Stomach (tissue), 9 donors: ENCODE results near the gene TOR4A. TPM values are rescaled to one million over a fixed set of nuclear protein-coding genes. Genes with fewer than 3 reads are reported as not detected.

Source experiments
- DNase-seq, 2 donors: peaks; one replicate each; pipeline versions ENCODE4 v3.0.0 to v3.0.0-alpha.2; 2013 to 2019
- H3K27ac ChIP-seq, 5 donors: fragments of 200-600 bp in 4 of 5; sonication (generic) in 4 of 5; one replicate each; pipeline ENCODE4 v1.5.1; 2013 to 2019; ENCODE audit warnings: mild to moderate bottlenecking in 1 of 5, moderate library complexity in 1 of 5
- H3K27me3 ChIP-seq, 3 donors: fragments of 200-600 bp; sonication (generic); one replicate each; pipeline ENCODE4 v1.5.1; 2017 to 2019; ENCODE audit warnings: mixed run types in 1 of 3
- H3K36me3 ChIP-seq, 4 donors: fragments of 200-600 bp; sonication (generic); 1 replicate in 3 of 4; 2 replicates in 1 of 4; pipeline ENCODE4 v1.5.1; 2016 to 2019
- H3K4me1 ChIP-seq, 4 donors: fragments of 200-600 bp; sonication (generic); one replicate each; pipeline ENCODE4 v1.5.1; 2016 to 2019
- H3K4me3 ChIP-seq, 4 donors: fragments of 200-600 bp; sonication (generic) in 3 of 4; one replicate each; pipeline ENCODE4 v1.5.1; 2016 to 2019; ENCODE audit warnings: mild to moderate bottlenecking in 1 of 4
- H3K9me3 ChIP-seq, 4 donors: fragments of 200-600 bp; sonication (generic); one replicate each; pipeline ENCODE4 v1.5.1; 2016 to 2019
- CTCF ChIP-seq, 7 experiments: fragments of 450-650 bp in 4 of 7; fragments of 200-600 bp in 3 of 7; sonication (generic) in 3 of 7; IDR thresholded peaks; one replicate each; pipeline ENCODE4 v1.5.1; 2016 to 2019; ENCODE audit warnings: antibody characterized with exemption in 7 of 7, control low read depth in 2 of 7, mild to moderate bottlenecking in 1 of 7
- EP300 ChIP-seq: sonication (generic); formaldehyde crosslinking; IDR thresholded peaks from one replicate; pipeline ENCODE4 v1.6.1; 2017; ENCODE audit warnings: antibody characterized with exemption
- POLR2A ChIP-seq, 4 donors: fragments of 450-650 bp; IDR thresholded peaks; one replicate each; pipeline ENCODE4 v1.6.1; 2016; ENCODE audit warnings: antibody characterized with exemption in 4 of 4, control low read depth in 2 of 4, mild to moderate bottlenecking in 1 of 4, moderate library complexity in 1 of 4
- POLR2AphosphoS5 ChIP-seq, 3 donors: sonication (generic); formaldehyde crosslinking; IDR thresholded peaks; one replicate each; pipeline ENCODE4 v1.6.1; 2016; ENCODE audit warnings: antibody characterized with exemption in 3 of 3
- whole genome bisulfite sequencing, 5 donors: extraction: QIAGEN DNeasy Blood & Tissue Kit in 3 of 5; methylation state at CpG; one replicate each; pipeline versions ENCODE4 v1.1.5 to v1.1.7; 2013 to 2018; 5-methylcytosine and 5-hydroxymethylcytosine counted together
- intact Hi-C: fragments of 100-400 bp; cut with DNase I; formaldehyde crosslinking; loops from one replicate; pipeline ENCODE4 v1.15.1; 2023; ENCODE audit warnings: low total_unique reads
- polyA plus RNA-seq, 3 donors: library from polyadenylated mRNA; stranded (reverse); fragments of 200-250 nt; gene quantifications; one replicate each; pipeline ENCODE4 v1.2.3, GENCODE V29; 2013
- total RNA-seq, 5 donors: library from RNA; depleted of rRNA; stranded (reverse); fragments of >200 nt; gene quantifications; one replicate each; pipeline versions ENCODE4 v1.1.0 to v1.2.3, GENCODE V29; 2014 to 2016
- donor health status: healthy with polysubstance abuse.
- donor health status: Bipolar disorder and iron deficiency.
- donor health status: healthy.

Gene TOR4A
- total and polyA plus RNA-seq, 8 donors, result 5.9 to 180 (median 10.2) TPM

- intact Hi-C loops, result no loop called here
- H3K4me1 ChIP-seq, result peaks cover 62 to 78% (median 70%) of the 10 kb centered on the region in 4 donors
- H3K9me3 ChIP-seq, result no peaks in the 10 kb centered on the region
- H3K27ac ChIP-seq, result peak overlapping the region; percentile 73 to 90 (median 90)
- WGBS, 5 donors, result 19 to 37% (median 26%) methylated on average over 20 to 24 of the region's 24 CpGs
- TF ChIP-seq POLR2A (IDR thresholded peaks at IDR 0.05), result no peak
- TF ChIP-seq POLR2AphosphoS5 (IDR thresholded peaks at IDR 0.05), result peak in 1 of 3 donors; percentile 64
- TF ChIP-seq EP300, result no peak
- no peak for TF ChIP-seq CTCF (IDR thresholded peaks at IDR 0.05)
- peak; percentile 67 to 78 for DNase-seq
- no peaks in the 10 kb centered on the region for H3K36me3 ChIP-seq
- H3K4me3 ChIP-seq, result peak overlapping the region; percentile 42 to 49 (median 47)
- H3K27me3 ChIP-seq, result peaks cover 7 to 91% (median 47%) of the 10 kb centered on the region in 3 donors
Measured at GRCh38 chr9:137296670-137297664, 19.4 kb downstream of the TOR4A start.

- peak in 1 of 2 donors; percentile 44 for DNase-seq
- no peak for TF ChIP-seq POLR2A (IDR thresholded peaks at IDR 0.05)
- no peak for TF ChIP-seq CTCF (IDR thresholded peaks at IDR 0.05)
- no peak for TF ChIP-seq POLR2AphosphoS5 (IDR thresholded peaks at IDR 0.05)
- no peak for TF ChIP-seq EP300
- Histone ChIP-seq H3K4me3 (peak overlapping the region in 1 of 4 donors; percentile 62), H3K27me3 (peaks cover 7 to 93% (median 47%) of the 10 kb centered on the region in 3 donors), H3K9me3 (no peaks in the 10 kb centered on the region), H3K27ac (peak overlapping the region; percentile 73 to 90 (median 90)), H3K36me3 (no peaks in the 10 kb centered on the region), H3K4me1 (peaks cover 61 to 81% (median 77%) of the 10 kb centered on the region in 4 donors)
- WGBS, 5 donors, result 21 to 58% (median 40%) methylated on average over 6 to 7 of the region's 7 CpGs
- intact Hi-C loops, result no loop called here
Measured at GRCh38 chr9:137297966-137298365, 20.4 kb downstream of the TOR4A start.

GRCh38 chr9:137298401-137299202 is 21.1 kb downstream of the TOR4A start:
- intact Hi-C loops, result no loop called here
- Histone ChIP-seq H3K36me3 (no peaks in the 10 kb centered on the region), H3K4me3 (peak overlapping the region in 3 of 4 donors; percentile 53 to 62 (median 56)), H3K9me3 (no peaks in the 10 kb centered on the region), H3K27ac (peak overlapping the region; percentile 73 to 90 (median 90)), H3K4me1 (peaks cover 61 to 86% (median 80%) of the 10 kb centered on the region in 4 donors), H3K27me3 (peaks cover 7 to 94% (median 47%) of the 10 kb centered on the region in 3 donors)
- DNase-seq, result peak; percentile 65 to 70
- WGBS, 5 donors, result 19 to 51% (median 34%) methylated on average over 24 of the region's 24 CpGs
- TF ChIP-seq CTCF (IDR thresholded peaks at IDR 0.05), result no peak
- peak in 2 of 3 donors; percentile 52 to 62 for TF ChIP-seq POLR2AphosphoS5 (IDR thresholded peaks at IDR 0.05)

- DNase-seq, result peak in 1 of 2 donors; percentile 32
- no peaks in the 10 kb centered on the region for H3K36me3 ChIP-seq
- peaks cover 7 to 94% (median 47%) of the 10 kb centered on the region in 3 donors for H3K27me3 ChIP-seq
- no peaks in the 10 kb centered on the region for H3K9me3 ChIP-seq
- peaks cover 61 to 88% (median 80%) of the 10 kb centered on the region in 4 donors for H3K4me1 ChIP-seq
- H3K4me3 ChIP-seq, result peak overlapping the region in 3 of 4 donors; percentile 53 to 62 (median 56)
- no peak for TF ChIP-seq EP300
- no peak for TF ChIP-seq POLR2A (IDR thresholded peaks at IDR 0.05)
- TF ChIP-seq POLR2AphosphoS5 (IDR thresholded peaks at IDR 0.05), result no peak
- TF ChIP-seq CTCF (IDR thresholded peaks at IDR 0.05), result no peak
- H3K27ac ChIP-seq, result peak overlapping the region; percentile 73 to 90 (median 90)
- intact Hi-C loops, result no loop called here
- WGBS, 5 donors, result 15 to 54% (median 32%) methylated on average over 10 of the region's 10 CpGs; no CpG with 5 or more reads in 1 of the 5 donors
Measured at GRCh38 chr9:137299203-137299565, 21.7 kb downstream of the TOR4A start.
